HEK293 (cell line): ENCODE data around the gene AKNA.
A peak's percentile ranks its signal among the peaks of the same experiment; 100 is the strongest.

Experiments used
- CTCF ChIA-PET: fragments of 350-600 bp; formaldehyde crosslinking; extraction: SDS; loops from one replicate; lab custom pipeline; 2021; ENCODE audit warnings: antibody characterized with exemption; lab: Yijun Ruan, JAX
- POLR2A ChIA-PET: fragments of 300-600 bp; formaldehyde crosslinking; extraction: SDS; loops from one replicate; lab custom pipeline; 2020; ENCODE audit warnings: antibody characterized with exemption, inconsistent platforms; lab: Yijun Ruan, JAX
- H3K27ac ChIP-seq: fragments of 200-500 bp; sonication (Bioruptor generic); 2 replicates; pipeline ENCODE4 v1.5.1; 2014; ENCODE audit warnings: low read depth, low read length, control low read depth, inconsistent platforms; ENCODE audit errors: extremely low read depth
- H3K36me3 ChIP-seq, 2 experiments: fragments of 200-500 bp in 1 of 2; sonication (Bioruptor generic) in 1 of 2; 1 replicate in 1 of 2; 2 replicates in 1 of 2; pipeline ENCODE4 v1.5.1; 2014 to 2017; ENCODE audit warnings: inconsistent platforms in 2 of 2, low read length in 2 of 2; ENCODE audit not compliant: control insufficient read depth in 2 of 2, insufficient read depth in 1 of 2
- H3K4me1 ChIP-seq: fragments of 200-500 bp; sonication (Bioruptor generic); 2 replicates; pipeline ENCODE4 v1.5.1; 2014; ENCODE audit warnings: mild to moderate bottlenecking, low read length, inconsistent platforms; ENCODE audit not compliant: control insufficient read depth, insufficient read depth
- H3K4me3 ChIP-seq: 2 replicates; pipeline ENCODE4 v1.5.1; 2011; ENCODE audit warnings: low read depth, mild to moderate bottlenecking, control low read depth, low read length, moderate library complexity
- H3K9me3 ChIP-seq: fragments of 200-500 bp; sonication (Bioruptor generic); 2 replicates; pipeline ENCODE4 v1.5.1; 2014; ENCODE audit warnings: low read depth, low read length, inconsistent platforms; ENCODE audit not compliant: control insufficient read depth, insufficient read depth
- BCL11B ChIP-seq: fragments of 450-650 bp; formaldehyde crosslinking; IDR thresholded peaks from 2 replicates; pipeline ENCODE4 v1.5.1; 2016; ENCODE audit warnings: low read depth, missing biosample characterization, missing genetic modification characterization
- FEZF1 ChIP-seq: fragments of 450-650 bp; formaldehyde crosslinking; IDR thresholded peaks from 2 replicates; pipeline ENCODE4 v1.5.1; 2016; ENCODE audit warnings: missing biosample characterization, missing genetic modification characterization
- GLI4 ChIP-seq: fragments of 450-650 bp; formaldehyde crosslinking; IDR thresholded peaks from 2 replicates; pipeline ENCODE4 v1.5.1; 2016; ENCODE audit warnings: missing biosample characterization, missing genetic modification characterization
- WT1 ChIP-seq: fragments of 450-650 bp; formaldehyde crosslinking; IDR thresholded peaks from 2 replicates; pipeline ENCODE4 v1.5.1; 2016; ENCODE audit warnings: missing biosample characterization, missing genetic modification characterization
- ZEB2 ChIP-seq: fragments of 450-650 bp; formaldehyde crosslinking; IDR thresholded peaks from 2 replicates; pipeline ENCODE4 v1.5.1; 2016; ENCODE audit warnings: missing biosample characterization, missing genetic modification characterization
- ZFP3 ChIP-seq: fragments of 450-650 bp; formaldehyde crosslinking; IDR thresholded peaks from 2 replicates; pipeline ENCODE4 v1.5.1; 2016; ENCODE audit warnings: low read depth, missing biosample characterization, missing genetic modification characterization
- ZNF239 ChIP-seq: fragments of 450-650 bp; formaldehyde crosslinking; IDR thresholded peaks from 2 replicates; pipeline ENCODE4 v1.5.1; 2016; ENCODE audit warnings: missing biosample characterization, missing genetic modification characterization
- ZNF292 ChIP-seq: fragments of 450-650 bp; formaldehyde crosslinking; IDR thresholded peaks from 2 replicates; pipeline ENCODE4 v1.5.1; 2016; ENCODE audit warnings: low read depth, missing biosample characterization, missing genetic modification characterization, borderline replicate concordance
- ZNF311 ChIP-seq: fragments of 450-650 bp; formaldehyde crosslinking; IDR thresholded peaks from 2 replicates; pipeline ENCODE4 v1.5.1; 2017; ENCODE audit warnings: missing biosample characterization, missing genetic modification characterization, borderline replicate concordance
- ZNF37A ChIP-seq: fragments of 450-650 bp; IDR thresholded peaks from 2 replicates; pipeline ENCODE4 v1.5.1; 2018; ENCODE audit warnings: missing biosample characterization, missing genetic modification characterization
- ZNF560 ChIP-seq: fragments of 450-650 bp; formaldehyde crosslinking; IDR thresholded peaks from 2 replicates; pipeline ENCODE4 v1.5.1; 2017; ENCODE audit warnings: missing biosample characterization, missing genetic modification characterization, borderline replicate concordance
- ZNF768 ChIP-seq: fragments of 450-650 bp; formaldehyde crosslinking; IDR thresholded peaks from 2 replicates; pipeline ENCODE4 v1.5.1; 2018; ENCODE audit warnings: missing biosample characterization, mild to moderate bottlenecking, missing genetic modification characterization
- ZNF777 ChIP-seq: fragments of 450-650 bp; formaldehyde crosslinking; IDR thresholded peaks from 2 replicates; pipeline ENCODE4 v1.5.1; 2017; ENCODE audit warnings: missing biosample characterization, missing genetic modification characterization, borderline replicate concordance
- TF ChIP-seq, protein P1 (sequence below): fragments of 450-650 bp; formaldehyde crosslinking; IDR thresholded peaks from 2 replicates; pipeline ENCODE4 v1.5.0; 2017; ENCODE audit warnings: missing biosample characterization, missing genetic modification characterization, borderline replicate concordance
- TF ChIP-seq, protein P2 (sequence below): fragments of 450-650 bp; formaldehyde crosslinking; IDR thresholded peaks from 2 replicates; pipeline ENCODE4 v1.5.1; 2016; ENCODE audit warnings: missing biosample characterization, missing genetic modification characterization
- TF ChIP-seq, protein P3 (sequence below): fragments of 450-650 bp; formaldehyde crosslinking; IDR thresholded peaks from 2 replicates; pipeline ENCODE4 v1.5.1; 2017; ENCODE audit warnings: missing biosample characterization, missing genetic modification characterization
- TF ChIP-seq, protein P4 (sequence below): fragments of 450-650 bp; formaldehyde crosslinking; IDR thresholded peaks from 2 replicates; pipeline ENCODE4 v1.5.1; 2016; ENCODE audit warnings: missing biosample characterization, missing genetic modification characterization
- TF ChIP-seq, protein P5 (sequence below): fragments of 450-650 bp; formaldehyde crosslinking; IDR thresholded peaks from 2 replicates; pipeline ENCODE4 v1.5.1; 2017; ENCODE audit warnings: missing biosample characterization, missing genetic modification characterization
- TF ChIP-seq, protein P6 (sequence below): fragments of 450-650 bp; formaldehyde crosslinking; IDR thresholded peaks from 2 replicates; pipeline ENCODE4 v1.5.1; 2017; ENCODE audit warnings: missing biosample characterization, mild to moderate bottlenecking, missing genetic modification characterization, moderate library complexity

The AKNA gene

DNA sequence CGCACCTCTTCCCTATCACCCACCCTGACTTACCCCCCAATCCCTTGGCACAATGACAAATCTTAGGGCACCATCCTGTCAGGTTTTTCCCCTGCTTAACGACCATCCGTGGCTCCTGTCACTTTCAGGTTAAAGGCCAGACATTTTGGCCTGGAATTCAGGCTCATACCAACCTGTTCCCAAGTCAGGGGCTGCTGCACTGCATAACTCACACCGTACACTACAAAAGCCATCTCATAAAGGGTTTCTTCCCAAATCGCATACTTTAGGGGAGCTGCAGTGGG lies 7.5 kb upstream of the AKNA start (continued):
- TF ChIP-seq, protein P1, sequence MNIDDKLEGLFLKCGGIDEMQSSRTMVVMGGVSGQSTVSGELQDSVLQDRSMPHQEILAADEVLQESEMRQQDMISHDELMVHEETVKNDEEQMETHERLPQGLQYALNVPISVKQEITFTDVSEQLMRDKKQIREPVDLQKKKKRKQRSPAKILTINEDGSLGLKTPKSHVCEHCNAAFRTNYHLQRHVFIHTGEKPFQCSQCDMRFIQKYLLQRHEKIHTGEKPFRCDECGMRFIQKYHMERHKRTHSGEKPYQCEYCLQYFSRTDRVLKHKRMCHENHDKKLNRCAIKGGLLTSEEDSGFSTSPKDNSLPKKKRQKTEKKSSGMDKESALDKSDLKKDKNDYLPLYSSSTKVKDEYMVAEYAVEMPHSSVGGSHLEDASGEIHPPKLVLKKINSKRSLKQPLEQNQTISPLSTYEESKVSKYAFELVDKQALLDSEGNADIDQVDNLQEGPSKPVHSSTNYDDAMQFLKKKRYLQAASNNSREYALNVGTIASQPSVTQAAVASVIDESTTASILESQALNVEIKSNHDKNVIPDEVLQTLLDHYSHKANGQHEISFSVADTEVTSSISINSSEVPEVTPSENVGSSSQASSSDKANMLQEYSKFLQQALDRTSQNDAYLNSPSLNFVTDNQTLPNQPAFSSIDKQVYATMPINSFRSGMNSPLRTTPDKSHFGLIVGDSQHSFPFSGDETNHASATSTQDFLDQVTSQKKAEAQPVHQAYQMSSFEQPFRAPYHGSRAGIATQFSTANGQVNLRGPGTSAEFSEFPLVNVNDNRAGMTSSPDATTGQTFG (tag by site-specific recombination) = no peak

DNA sequence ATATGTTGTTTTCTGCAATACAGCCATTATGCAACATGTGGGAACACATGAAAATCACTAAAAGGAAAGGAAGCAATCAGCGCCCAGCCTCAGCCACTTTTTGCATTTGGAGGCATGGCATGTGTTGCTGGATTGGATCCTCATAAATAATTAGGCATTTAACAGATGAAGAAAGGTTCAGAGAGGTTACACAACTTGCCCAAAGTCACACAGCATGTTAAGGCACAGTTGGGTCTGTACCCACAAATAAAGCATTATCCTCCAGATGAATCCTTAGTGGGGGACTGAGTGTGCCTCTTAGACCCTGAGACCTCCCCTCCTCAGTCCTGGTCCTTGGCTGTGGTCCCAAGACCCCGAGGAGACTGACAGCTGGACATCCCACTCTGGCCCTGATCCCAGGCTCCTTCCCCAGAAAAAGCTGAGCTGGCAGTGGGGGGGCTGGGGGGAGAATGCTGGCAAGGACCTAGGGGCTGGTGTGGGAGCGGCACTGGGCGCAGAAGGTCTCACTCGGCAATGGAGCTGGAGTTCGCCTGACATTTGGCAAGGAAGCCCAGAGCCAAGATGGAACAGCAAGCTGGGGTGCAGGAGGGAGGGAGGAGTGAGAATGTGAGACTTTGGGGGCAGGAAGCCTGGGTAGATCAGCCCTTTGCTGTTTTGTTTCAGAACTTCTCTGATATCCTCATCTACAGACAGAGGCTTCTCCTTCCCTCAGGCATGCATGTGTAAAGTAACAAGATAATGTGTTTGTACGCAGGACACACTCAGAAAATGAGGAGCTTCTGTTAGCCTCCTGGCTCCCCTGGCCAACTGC lies 6.9 kb upstream of the AKNA start:
- ChIA-PET POLR2A (interaction anchor here (0.6 kb wide), 1 partner anchor 210 kb away, joined by 4 read pairs; no protein-coding TSS in a partner anchor), CTCF (interaction anchor here (0.6 to 2.8 kb wide), 4 partner anchors 10 to 15 kb away, joined by 3 to 16 read pairs (median 4); no protein-coding TSS in a partner anchor)
- no peaks in the 10 kb centered on the region for H3K9me3 ChIP-seq
- H3K4me1 ChIP-seq = no peaks in the 10 kb centered on the region
- H3K4me3 ChIP-seq = no peak overlapping the region
- no peak overlapping the region for H3K27ac ChIP-seq
- no peak for TF ChIP-seq ZNF560 (tag by site-specific recombination)
- TF ChIP-seq ZEB2 (tag by site-specific recombination) = no peak
- TF ChIP-seq, protein P2, sequence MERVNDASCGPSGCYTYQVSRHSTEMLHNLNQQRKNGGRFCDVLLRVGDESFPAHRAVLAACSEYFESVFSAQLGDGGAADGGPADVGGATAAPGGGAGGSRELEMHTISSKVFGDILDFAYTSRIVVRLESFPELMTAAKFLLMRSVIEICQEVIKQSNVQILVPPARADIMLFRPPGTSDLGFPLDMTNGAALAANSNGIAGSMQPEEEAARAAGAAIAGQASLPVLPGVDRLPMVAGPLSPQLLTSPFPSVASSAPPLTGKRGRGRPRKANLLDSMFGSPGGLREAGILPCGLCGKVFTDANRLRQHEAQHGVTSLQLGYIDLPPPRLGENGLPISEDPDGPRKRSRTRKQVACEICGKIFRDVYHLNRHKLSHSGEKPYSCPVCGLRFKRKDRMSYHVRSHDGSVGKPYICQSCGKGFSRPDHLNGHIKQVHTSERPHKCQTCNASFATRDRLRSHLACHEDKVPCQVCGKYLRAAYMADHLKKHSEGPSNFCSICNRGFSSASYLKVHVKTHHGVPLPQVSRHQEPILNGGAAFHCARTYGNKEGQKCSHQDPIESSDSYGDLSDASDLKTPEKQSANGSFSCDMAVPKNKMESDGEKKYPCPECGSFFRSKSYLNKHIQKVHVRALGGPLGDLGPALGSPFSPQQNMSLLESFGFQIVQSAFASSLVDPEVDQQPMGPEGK (tag by site-specific recombination) = 0 out of 2 replicates have a peak, but pooled peaks have one; percentile 24
- peak; percentile 79; the same call in 1 of the 2 replicates for TF ChIP-seq ZNF768
- no peak for TF ChIP-seq ZNF37A (tag by site-specific recombination)
- TF ChIP-seq ZNF311 (tag by site-specific recombination) = no peak
- no peaks in the 10 kb centered on the region for H3K36me3 ChIP-seq

DNA sequence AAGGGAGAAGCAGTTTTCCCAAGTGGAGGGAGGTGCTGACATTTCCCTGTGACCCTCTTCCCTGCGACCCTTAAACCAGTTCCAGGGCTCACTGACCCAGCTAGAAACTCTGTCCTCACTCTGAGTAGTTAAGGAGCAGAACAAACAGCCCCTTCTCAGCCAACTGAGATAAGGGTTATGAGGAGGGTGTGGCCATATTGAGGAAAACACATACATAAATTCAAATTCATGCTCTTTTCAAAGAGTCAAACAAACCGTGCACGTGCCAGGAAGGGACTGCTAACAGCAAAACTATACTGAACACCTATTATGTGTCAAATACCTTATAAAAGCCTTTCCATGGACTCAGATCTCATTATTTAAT lies 4.9 kb upstream of the AKNA start:
- Histone ChIP-seq H3K36me3 (no peaks in the 10 kb centered on the region), H3K27ac (no peak overlapping the region), H3K4me1 (no peaks in the 10 kb centered on the region), H3K4me3 (no peak overlapping the region), H3K9me3 (no peaks in the 10 kb centered on the region)
- TF ChIP-seq FEZF1 (peak; percentile 43; the same call in 1 of the 2 replicates), WT1 (tag by site-specific recombination) (no peak), ZFP3 (tag by site-specific recombination) (no peak)
- TF ChIP-seq, protein P3, sequence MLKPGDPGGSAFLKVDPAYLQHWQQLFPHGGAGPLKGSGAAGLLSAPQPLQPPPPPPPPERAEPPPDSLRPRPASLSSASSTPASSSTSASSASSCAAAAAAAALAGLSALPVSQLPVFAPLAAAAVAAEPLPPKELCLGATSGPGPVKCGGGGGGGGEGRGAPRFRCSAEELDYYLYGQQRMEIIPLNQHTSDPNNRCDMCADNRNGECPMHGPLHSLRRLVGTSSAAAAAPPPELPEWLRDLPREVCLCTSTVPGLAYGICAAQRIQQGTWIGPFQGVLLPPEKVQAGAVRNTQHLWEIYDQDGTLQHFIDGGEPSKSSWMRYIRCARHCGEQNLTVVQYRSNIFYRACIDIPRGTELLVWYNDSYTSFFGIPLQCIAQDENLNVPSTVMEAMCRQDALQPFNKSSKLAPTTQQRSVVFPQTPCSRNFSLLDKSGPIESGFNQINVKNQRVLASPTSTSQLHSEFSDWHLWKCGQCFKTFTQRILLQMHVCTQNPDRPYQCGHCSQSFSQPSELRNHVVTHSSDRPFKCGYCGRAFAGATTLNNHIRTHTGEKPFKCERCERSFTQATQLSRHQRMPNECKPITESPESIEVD (tag by site-specific recombination) = 0 out of 2 replicates have a peak, but pooled peaks have one; percentile 18
- POLR2A ChIA-PET = interaction anchor here (0.6 kb wide), 2 partner anchors 92 to 212 kb away, joined by 3 read pairs; no protein-coding TSS in a partner anchor
- CTCF ChIA-PET = interaction anchor here (0.7 to 1.1 kb wide), 5 partner anchors 13 to 261 kb away, joined by 3 to 5 read pairs (median 3); no protein-coding TSS in a partner anchor

DNA sequence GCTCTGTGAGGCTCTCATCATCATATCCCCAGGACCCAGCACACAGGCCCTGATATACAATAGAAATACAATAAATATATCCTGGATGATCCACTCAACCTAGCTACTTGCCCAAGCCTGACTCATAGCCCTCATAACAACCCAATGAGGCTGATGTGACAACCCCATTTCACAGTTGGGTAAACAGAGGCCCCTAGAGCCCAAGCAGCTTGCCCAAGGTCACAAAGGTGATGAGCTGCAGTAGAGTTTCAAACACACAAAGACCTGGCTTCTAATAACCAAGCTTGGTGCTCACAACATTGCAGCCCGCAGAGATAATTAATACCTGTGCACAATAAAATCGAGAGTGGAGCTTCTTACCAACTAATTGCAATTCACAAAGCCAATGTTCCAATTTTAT lies 3.2 kb upstream of the AKNA start:
- Histone ChIP-seq H3K36me3 (no peaks in the 10 kb centered on the region), H3K9me3 (no peaks in the 10 kb centered on the region), H3K27ac (no peak overlapping the region), H3K4me1 (no peaks in the 10 kb centered on the region), H3K4me3 (no peak overlapping the region)
- CTCF ChIA-PET = interaction anchor here (0.9 kb wide), 1 partner anchor 262 kb away, joined by 4 read pairs; no protein-coding TSS in a partner anchor
- POLR2A ChIA-PET = interaction anchor here (0.8 kb wide), 1 partner anchor 24 kb away, joined by 3 read pairs; no protein-coding TSS in a partner anchor
- TF ChIP-seq ZNF239 (tag by site-specific recombination) (no peak), ZNF292 (tag by site-specific recombination) (no peak), GLI4 (tag by site-specific recombination) (no peak), BCL11B (no peak), ZNF777 (no peak)
- TF ChIP-seq, protein P4, sequence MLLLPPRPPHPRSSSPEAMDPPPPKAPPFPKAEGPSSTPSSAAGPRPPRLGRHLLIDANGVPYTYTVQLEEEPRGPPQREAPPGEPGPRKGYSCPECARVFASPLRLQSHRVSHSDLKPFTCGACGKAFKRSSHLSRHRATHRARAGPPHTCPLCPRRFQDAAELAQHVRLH (tag by site-specific recombination) = no peak
- TF ChIP-seq, protein P5, sequence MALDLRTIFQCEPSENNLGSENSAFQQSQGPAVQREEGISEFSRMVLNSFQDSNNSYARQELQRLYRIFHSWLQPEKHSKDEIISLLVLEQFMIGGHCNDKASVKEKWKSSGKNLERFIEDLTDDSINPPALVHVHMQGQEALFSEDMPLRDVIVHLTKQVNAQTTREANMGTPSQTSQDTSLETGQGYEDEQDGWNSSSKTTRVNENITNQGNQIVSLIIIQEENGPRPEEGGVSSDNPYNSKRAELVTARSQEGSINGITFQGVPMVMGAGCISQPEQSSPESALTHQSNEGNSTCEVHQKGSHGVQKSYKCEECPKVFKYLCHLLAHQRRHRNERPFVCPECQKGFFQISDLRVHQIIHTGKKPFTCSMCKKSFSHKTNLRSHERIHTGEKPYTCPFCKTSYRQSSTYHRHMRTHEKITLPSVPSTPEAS (tag by site-specific recombination) = no peak
- TF ChIP-seq, protein P6, sequence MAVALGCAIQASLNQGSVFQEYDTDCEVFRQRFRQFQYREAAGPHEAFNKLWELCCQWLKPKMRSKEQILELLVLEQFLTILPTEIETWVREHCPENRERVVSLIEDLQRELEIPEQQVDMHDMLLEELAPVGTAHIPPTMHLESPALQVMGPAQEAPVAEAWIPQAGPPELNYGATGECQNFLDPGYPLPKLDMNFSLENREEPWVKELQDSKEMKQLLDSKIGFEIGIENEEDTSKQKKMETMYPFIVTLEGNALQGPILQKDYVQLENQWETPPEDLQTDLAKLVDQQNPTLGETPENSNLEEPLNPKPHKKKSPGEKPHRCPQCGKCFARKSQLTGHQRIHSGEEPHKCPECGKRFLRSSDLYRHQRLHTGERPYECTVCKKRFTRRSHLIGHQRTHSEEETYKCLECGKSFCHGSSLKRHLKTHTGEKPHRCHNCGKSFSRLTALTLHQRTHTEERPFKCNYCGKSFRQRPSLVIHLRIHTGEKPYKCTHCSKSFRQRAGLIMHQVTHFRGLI (tag by site-specific recombination) = no peak
